Measurements from ENCODE around the gene CDH23.

CDH23 gene

DNA sequence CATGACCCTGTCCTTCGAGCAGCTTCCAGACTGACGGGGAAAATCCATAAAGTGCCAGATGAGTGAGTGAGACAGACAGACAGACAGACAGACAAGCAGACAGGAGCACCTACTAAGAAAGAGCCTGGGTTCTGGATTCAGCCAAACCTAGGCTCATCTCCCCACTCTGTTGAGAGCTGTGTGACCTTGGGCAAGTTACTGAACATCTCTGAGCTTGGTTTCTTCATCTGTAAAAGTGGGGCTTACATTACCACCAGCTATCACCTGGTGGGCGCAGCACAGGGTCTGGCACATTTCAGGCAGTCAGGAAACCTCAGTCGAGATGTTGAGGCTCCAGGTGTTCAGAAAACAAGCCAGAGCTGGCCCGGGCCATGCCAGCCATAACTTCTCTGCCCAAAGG, 285.3 kb downstream of the CDH23 start:
- DNase-seq (ENCODE audit: low read depth, low spot score): no peak
- no peak overlapping the region for H3K4me3 ChIP-seq (ENCODE audit: low read depth, low read length)
- POLR2A ChIA-PET: no interaction called here
- TF ChIP-seq, protein P1, sequence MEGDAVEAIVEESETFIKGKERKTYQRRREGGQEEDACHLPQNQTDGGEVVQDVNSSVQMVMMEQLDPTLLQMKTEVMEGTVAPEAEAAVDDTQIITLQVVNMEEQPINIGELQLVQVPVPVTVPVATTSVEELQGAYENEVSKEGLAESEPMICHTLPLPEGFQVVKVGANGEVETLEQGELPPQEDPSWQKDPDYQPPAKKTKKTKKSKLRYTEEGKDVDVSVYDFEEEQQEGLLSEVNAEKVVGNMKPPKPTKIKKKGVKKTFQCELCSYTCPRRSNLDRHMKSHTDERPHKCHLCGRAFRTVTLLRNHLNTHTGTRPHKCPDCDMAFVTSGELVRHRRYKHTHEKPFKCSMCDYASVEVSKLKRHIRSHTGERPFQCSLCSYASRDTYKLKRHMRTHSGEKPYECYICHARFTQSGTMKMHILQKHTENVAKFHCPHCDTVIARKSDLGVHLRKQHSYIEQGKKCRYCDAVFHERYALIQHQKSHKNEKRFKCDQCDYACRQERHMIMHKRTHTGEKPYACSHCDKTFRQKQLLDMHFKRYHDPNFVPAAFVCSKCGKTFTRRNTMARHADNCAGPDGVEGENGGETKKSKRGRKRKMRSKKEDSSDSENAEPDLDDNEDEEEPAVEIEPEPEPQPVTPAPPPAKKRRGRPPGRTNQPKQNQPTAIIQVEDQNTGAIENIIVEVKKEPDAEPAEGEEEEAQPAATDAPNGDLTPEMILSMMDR (IDR thresholded peaks at IDR 0.05; ENCODE audit: insufficient read depth, low read length, missing control alignments): no peak
- CTCF ChIA-PET: interaction anchor here (7.2 kb wide), 1 partner anchor 16 kb away, joined by 38 read pairs; no protein-coding TSS in a partner anchor

DNA sequence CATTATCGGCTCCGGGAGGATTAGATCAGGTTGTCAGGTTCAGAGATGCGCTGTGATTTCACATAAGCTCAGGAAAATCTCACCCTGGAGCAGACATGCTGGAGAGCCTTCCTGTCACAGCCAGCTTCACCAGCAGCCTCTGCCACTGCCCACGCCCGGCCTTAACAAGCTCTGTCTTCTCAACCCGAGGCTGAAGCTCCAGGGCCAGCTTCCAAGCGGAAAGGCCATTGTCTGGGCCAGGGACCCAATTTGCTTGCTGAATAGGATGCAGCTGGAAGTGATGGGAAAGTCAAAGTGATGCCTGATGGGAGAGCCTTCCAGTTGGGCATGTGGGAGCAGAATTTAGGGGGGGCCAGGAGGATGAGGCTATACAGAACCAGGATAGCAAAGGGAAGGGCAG, 286.6 kb downstream of the CDH23 start:
- ChIA-PET POLR2A (no interaction called here), CTCF (interaction anchor here (7.2 kb wide), 1 partner anchor 14 kb away, joined by 38 read pairs; no protein-coding TSS in a partner anchor)

DNA sequence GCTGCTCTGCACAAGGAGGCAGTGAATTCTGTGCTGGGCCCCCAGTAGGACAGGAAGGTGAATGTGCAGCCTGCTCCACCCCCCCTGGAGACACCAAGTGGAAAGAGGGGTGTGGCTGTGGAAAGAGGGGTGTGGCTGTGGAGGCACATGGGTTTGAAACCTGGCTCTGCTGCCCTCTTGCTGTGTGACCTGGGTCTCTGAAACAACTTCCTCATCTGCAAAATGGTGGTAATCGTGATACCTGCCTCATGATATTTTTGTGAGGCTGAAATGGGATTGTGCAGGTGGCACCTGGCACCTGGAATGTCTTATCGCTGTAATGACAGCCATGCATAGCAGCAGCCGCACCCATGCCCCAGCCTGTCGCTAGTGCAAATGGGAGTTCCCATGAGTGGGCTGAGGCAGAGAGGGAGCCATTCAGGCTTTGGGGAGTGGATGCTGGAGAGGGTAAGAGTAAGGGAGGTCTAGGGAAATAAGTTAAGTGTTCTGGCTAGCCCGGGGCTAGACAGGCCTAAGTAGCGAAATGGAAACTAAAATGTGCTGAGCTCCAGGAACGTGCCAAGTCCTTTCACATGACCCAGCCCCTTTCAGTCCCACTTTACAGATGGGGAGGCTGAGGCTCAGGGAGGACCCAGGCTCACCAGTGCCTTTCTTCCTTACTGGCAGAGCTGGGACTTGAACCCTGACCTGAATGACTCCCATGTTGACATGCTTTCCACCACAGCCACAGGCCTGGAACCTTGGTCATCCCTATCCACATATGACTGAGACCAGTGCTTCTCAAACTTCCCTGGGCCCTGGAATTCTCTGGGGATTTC, 287.8 kb downstream of the CDH23 start:
- no peak overlapping the region for H3K4me3 ChIP-seq (ENCODE audit: low read depth, low read length)
- CTCF ChIA-PET: interaction anchor here (1.4 to 7.2 kb wide), 2 partner anchors 13 to 17 kb away, joined by 3 to 38 read pairs; no protein-coding TSS in a partner anchor
- DNase-seq (ENCODE audit: low read depth, low spot score): no peak
- POLR2A ChIA-PET: no interaction called here
- TF ChIP-seq, protein P1 (IDR thresholded peaks at IDR 0.05; ENCODE audit: insufficient read depth, low read length, missing control alignments): no peak

More for the DNA sequence above, 286.6 kb downstream of the CDH23 start:
- TF ChIP-seq, protein P1 (IDR thresholded peaks at IDR 0.05; ENCODE audit: insufficient read depth, low read length, missing control alignments): no peak
- DNase-seq (ENCODE audit: low read depth, low spot score): no peak
- no peak overlapping the region for H3K4me3 ChIP-seq (ENCODE audit: low read depth, low read length)

DNA sequence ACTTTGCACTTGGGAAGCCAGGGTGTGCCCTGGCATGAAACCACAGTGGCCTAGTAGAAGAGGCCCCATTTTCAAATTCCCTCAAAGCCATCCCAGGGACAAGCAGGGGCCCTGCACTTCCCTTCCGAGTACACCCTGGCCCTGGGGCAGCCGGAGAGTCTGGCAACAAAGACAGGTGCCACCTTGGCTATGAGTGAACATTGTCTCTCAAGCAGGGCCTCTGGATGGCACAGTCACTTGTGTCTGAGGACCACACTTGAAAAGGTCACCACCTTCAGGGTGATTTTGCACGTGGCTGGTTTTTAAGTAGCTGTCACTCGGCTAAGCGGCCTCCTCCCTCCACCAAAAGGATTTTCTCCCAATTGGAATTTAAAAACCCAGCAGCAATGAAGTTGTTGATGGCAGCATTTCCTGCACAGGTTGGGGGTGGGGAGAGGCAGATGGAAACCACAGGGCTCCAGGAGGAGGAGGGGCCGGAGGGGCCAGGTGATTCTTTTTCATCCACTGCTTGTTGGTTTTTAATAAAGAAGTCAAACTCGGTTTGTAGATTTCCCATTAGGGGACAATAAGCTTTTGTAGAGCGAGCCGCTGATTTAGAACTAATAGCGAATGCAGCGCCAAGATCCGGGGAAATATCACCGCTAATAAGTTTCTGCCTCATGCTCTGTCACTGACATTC, 289.0 kb downstream of the CDH23 start:
- ChIA-PET CTCF (interaction anchor here (1.4 to 7.2 kb wide), 2 partner anchors 12 to 16 kb away, joined by 3 to 38 read pairs; no protein-coding TSS in a partner anchor), POLR2A (no interaction called here)

DNA sequence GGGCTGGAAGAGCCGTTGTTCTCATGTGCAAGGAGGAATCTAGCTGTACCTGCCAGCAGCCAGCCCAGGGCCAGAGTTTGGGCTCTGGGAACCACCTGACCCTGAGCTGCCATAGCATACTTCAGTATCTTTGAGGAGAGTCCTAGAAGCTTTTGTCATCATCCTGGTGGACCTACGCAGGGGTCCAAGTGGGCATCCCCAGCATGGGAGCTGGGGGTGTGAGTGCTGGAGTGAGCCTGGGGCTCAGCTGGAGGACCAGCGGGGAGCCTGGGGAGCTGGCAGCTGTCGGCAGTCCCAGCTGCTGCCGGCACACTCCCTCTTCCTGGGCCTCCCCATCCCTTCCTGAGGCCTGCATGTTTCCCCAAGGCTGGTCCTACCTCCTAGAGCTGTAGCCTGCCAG, 290.4 kb downstream of the CDH23 start:
- H3K4me3 ChIP-seq (ENCODE audit: low read depth, low read length): no peak overlapping the region
- DNase-seq (ENCODE audit: low read depth, low spot score): no peak
- ChIA-PET CTCF (interaction anchor here (7.2 kb wide), 1 partner anchor 11 kb away, joined by 38 read pairs; no protein-coding TSS in a partner anchor), POLR2A (no interaction called here)
- TF ChIP-seq, protein P1 (IDR thresholded peaks at IDR 0.05; ENCODE audit: insufficient read depth, low read length, missing control alignments): no peak

More for the DNA sequence above, 289.0 kb downstream of the CDH23 start:
- H3K4me3 ChIP-seq (ENCODE audit: low read depth, low read length): no peak overlapping the region
- DNase-seq (ENCODE audit: low read depth, low spot score): no peak
- TF ChIP-seq, protein P1 (IDR thresholded peaks at IDR 0.05; ENCODE audit: insufficient read depth, low read length, missing control alignments): no peak

DNA sequence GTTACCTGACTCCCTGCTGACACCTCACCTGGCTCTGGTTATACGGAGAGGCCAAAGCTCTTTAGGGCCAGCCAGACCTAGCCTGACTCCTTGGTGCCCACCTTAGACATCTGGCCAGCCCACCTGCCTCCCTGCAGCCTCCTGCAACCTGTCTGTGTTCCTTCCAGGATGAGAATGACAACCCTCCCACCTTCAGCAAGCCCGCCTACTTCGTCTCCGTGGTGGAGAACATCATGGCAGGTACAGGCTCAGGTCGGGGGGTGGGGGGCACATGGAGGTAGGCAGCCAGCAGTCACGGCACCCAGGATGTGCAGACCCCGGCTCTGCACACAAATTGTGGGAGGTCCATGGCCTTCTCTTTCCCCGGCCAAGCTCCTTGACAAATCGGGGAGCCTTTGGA, 290.8 kb downstream of the CDH23 start:
- no peak overlapping the region for H3K4me3 ChIP-seq (ENCODE audit: low read depth, low read length)
- CTCF ChIA-PET: interaction anchor here (7.2 kb wide), 1 partner anchor 10 kb away, joined by 38 read pairs; no protein-coding TSS in a partner anchor
- POLR2A ChIA-PET: no interaction called here
- DNase-seq (ENCODE audit: low read depth, low spot score): no peak
- TF ChIP-seq, protein P1 (IDR thresholded peaks at IDR 0.05; ENCODE audit: insufficient read depth, low read length, missing control alignments): no peak
